Left ventricle myocardium inferior (tissue), 1 donor: ENCODE data around the gene PGAP1. TPM values are rescaled to one million over a fixed set of nuclear protein-coding genes. Genes with fewer than 3 reads are reported as not detected.
A peak's percentile ranks its signal among the peaks of the same experiment; 100 is the strongest.

ENCODE experiments used
- DNase-seq: peaks from one replicate; pipeline ENCODE4 v3.0.0-alpha.2; 2020
- H3K27ac ChIP-seq: fragments of 200-600 bp; replicated peaks from 2 replicates; pipeline ENCODE4 v1.8.0; 2021
- H3K27me3 ChIP-seq: fragments of 200-600 bp; 2 replicates; pipeline ENCODE4 v1.8.0; 2021; ENCODE audit warnings: low read depth
- H3K36me3 ChIP-seq: fragments of 200-600 bp; 2 replicates; pipeline ENCODE4 v1.8.0; 2021
- H3K4me1 ChIP-seq: fragments of 200-600 bp; 2 replicates; pipeline ENCODE4 v1.8.0; 2021
- H3K4me3 ChIP-seq: fragments of 200-600 bp; 2 replicates; pipeline ENCODE4 v1.8.0; 2021; ENCODE audit warnings: mild to moderate bottlenecking, moderate library complexity
- H3K9me3 ChIP-seq: fragments of 200-600 bp; replicated peaks from 2 replicates; pipeline ENCODE4 v1.8.0; 2021
- CTCF ChIP-seq: fragments of 200-600 bp; IDR thresholded peaks from 2 replicates; pipeline ENCODE4 v1.8.0; 2021; ENCODE audit warnings: antibody characterized with exemption, mild to moderate bottlenecking, borderline replicate concordance
- intact Hi-C: fragments of 100-400 bp; cut with micrococcal nuclease; formaldehyde crosslinking; loops from one replicate; pipeline ENCODE4 v1.11.0; 2022
- total RNA-seq: library from RNA; stranded (reverse); fragmentation: NEBNext Ultra II Directional; extraction: Animal tissue kit (Norgen Biotek cat#: 25700); gene quantifications from one replicate; pipeline ENCODE4 v1.2.1, GENCODE V29; 2021
- donor health status: DM: no; HTN: yes; CAD: no; lungs with severe emphysema.

Gene PGAP1
- total RNA-seq, 1 donor from 2014 or later = 6.8 TPM

GRCh38 chr2:196952936-196953335 is 26.4 kb upstream of the PGAP1 start:
- DNase-seq = no peak
- Histone ChIP-seq H3K4me3 (no peak overlapping the region), H3K27ac (no peak overlapping the region), H3K9me3 (no peaks in the 10 kb centered on the region), H3K27me3 (no peaks in the 10 kb centered on the region), H3K4me1 (no peaks in the 10 kb centered on the region), H3K36me3 (no peaks in the 10 kb centered on the region)
- TF ChIP-seq CTCF = no peak
- intact Hi-C loops = no loop called here

- Histone ChIP-seq H3K9me3 (no peaks in the 10 kb centered on the region), H3K27ac (no peak overlapping the region), H3K4me1 (no peaks in the 10 kb centered on the region), H3K36me3 (no peaks in the 10 kb centered on the region), H3K4me3 (no peak overlapping the region), H3K27me3 (no peaks in the 10 kb centered on the region)
- DNase-seq = no peak
- no peak for TF ChIP-seq CTCF
- intact Hi-C loops = no loop called here
These were observed 25.5 kb upstream of the PGAP1 start for GRCh38 chr2:196951973-196952372.

GRCh38 chr2:196949116-196949515 is 22.6 kb upstream of the PGAP1 start:
- no peak overlapping the region for H3K4me3 ChIP-seq
- H3K27me3 ChIP-seq = no peaks in the 10 kb centered on the region
- H3K9me3 ChIP-seq = no peaks in the 10 kb centered on the region
- no peaks in the 10 kb centered on the region for H3K4me1 ChIP-seq
- intact Hi-C loops = no loop called here
- TF ChIP-seq CTCF = no peak
- no peak for DNase-seq
- H3K36me3 ChIP-seq = no peaks in the 10 kb centered on the region
- H3K27ac ChIP-seq = no peak overlapping the region

GRCh38 chr2:196944570-196944969 is 18.1 kb upstream of the PGAP1 start:
- Histone ChIP-seq H3K36me3 (no peaks in the 10 kb centered on the region), H3K9me3 (no peaks in the 10 kb centered on the region), H3K4me1 (peaks cover 9% of the 10 kb centered on the region), H3K27me3 (no peaks in the 10 kb centered on the region), H3K4me3 (no peak overlapping the region), H3K27ac (no peak overlapping the region)
- DNase-seq = no peak
- no peak for TF ChIP-seq CTCF
- intact Hi-C loops = no loop called here

- no peaks in the 10 kb centered on the region for H3K36me3 ChIP-seq
- no peak for TF ChIP-seq CTCF
- intact Hi-C loops = no loop called here
- no peak overlapping the region for H3K4me3 ChIP-seq
- no peak for DNase-seq
- no peaks in the 10 kb centered on the region for H3K9me3 ChIP-seq
- peaks cover 9% of the 10 kb centered on the region for H3K4me1 ChIP-seq
- no peaks in the 10 kb centered on the region for H3K27me3 ChIP-seq
- H3K27ac ChIP-seq = peak overlapping the region; percentile 41
These were observed 15.0 kb upstream of the PGAP1 start for GRCh38 chr2:196941398-196942078.
